OCI-LY1 (cell line): ENCODE measurements around the gene FNDC11.

Experiments
- H2AFZ ChIP-seq: fragments of 200-600 bp; sonication (generic), shearing (Covaris generic); 2 replicates; pipeline ENCODE4 v1.6.0; 2014; ENCODE audit warnings: antibody characterized with exemption, mild to moderate bottlenecking, low read length
- H3F3A ChIP-seq: fragments of 200-600 bp; sonication (generic), shearing (Covaris generic); 2 replicates; pipeline ENCODE4 v1.6.0; 2014; ENCODE audit warnings: mild to moderate bottlenecking, antibody characterized with exemption, low read length, moderate library complexity; ENCODE audit not compliant: insufficient read depth
- H3K27ac ChIP-seq: fragments of 200-600 bp; sonication (generic); 2 replicates; pipeline ENCODE4 v1.5.1; 2014; ENCODE audit warnings: low read length, mixed run types, mild to moderate bottlenecking, low read depth; ENCODE audit not compliant: poor library complexity, severe bottlenecking
- H3K27me3 ChIP-seq: fragments of 200-600 bp; sonication (generic); 2 replicates; pipeline ENCODE4 v1.6.0; 2014; ENCODE audit warnings: antibody characterized with exemption, mild to moderate bottlenecking, low read length, moderate library complexity; ENCODE audit not compliant: insufficient read depth
- H3K36me3 ChIP-seq: fragments of 200-600 bp; sonication (generic); 2 replicates; pipeline ENCODE4 v1.6.1; 2014; ENCODE audit warnings: mild to moderate bottlenecking, antibody characterized with exemption, low read length, moderate library complexity, mixed read lengths; ENCODE audit not compliant: insufficient read depth
- H3K4me1 ChIP-seq: fragments of 200-600 bp; sonication (generic); 2 replicates; pipeline ENCODE4 v1.5.1; 2014; ENCODE audit warnings: mild to moderate bottlenecking, low read length, moderate library complexity; ENCODE audit not compliant: insufficient read depth, severe bottlenecking
- H3K4me2 ChIP-seq: fragments of 200-600 bp; sonication (generic), shearing (Covaris generic); 2 replicates; pipeline ENCODE4 v1.6.1; 2014; ENCODE audit warnings: low read length
- H3K4me3 ChIP-seq: fragments of 200-600 bp; sonication (generic); 2 replicates; pipeline ENCODE4 v1.5.1; 2014; ENCODE audit warnings: low read length, low read depth, mild to moderate bottlenecking, mixed read lengths; ENCODE audit not compliant: poor library complexity, severe bottlenecking
- H3K79me2 ChIP-seq: fragments of 200-600 bp; shearing (Covaris generic); 2 replicates; pipeline ENCODE4 v1.6.1; 2016; ENCODE audit warnings: mixed run types, low read length, mixed read lengths; ENCODE audit not compliant: insufficient read depth
- H3K9ac ChIP-seq: fragments of 200-600 bp; sonication (generic), shearing (Covaris generic); 2 replicates; pipeline ENCODE4 v1.6.1; 2014; ENCODE audit warnings: mild to moderate bottlenecking, low read length, mixed read lengths
- H3K9me2 ChIP-seq: fragments of 200-600 bp; sonication (generic), shearing (Covaris generic); 2 replicates; pipeline ENCODE4 v1.6.1; 2014; ENCODE audit warnings: low read depth, mild to moderate bottlenecking, low read length, mixed read lengths
- H3K9me3 ChIP-seq: fragments of 200-600 bp; shearing (Covaris generic); 2 replicates; pipeline ENCODE4 v1.6.1; 2014; ENCODE audit warnings: low read length, mixed read lengths
- H4K20me1 ChIP-seq: fragments of 200-600 bp; sonication (generic), shearing (Covaris generic); 2 replicates; pipeline ENCODE4 v1.6.0; 2016; ENCODE audit warnings: mild to moderate bottlenecking, low read length; ENCODE audit not compliant: insufficient read depth
- CTCF ChIP-seq: fragments of 200-600 bp; sonication (generic), shearing (Covaris generic); IDR thresholded peaks from 2 replicates; pipeline ENCODE4 v1.5.1; 2017; ENCODE audit warnings: mild to moderate bottlenecking, antibody characterized with exemption, low read length, moderate library complexity, mixed read lengths
- EZH2 ChIP-seq: fragments of 200-600 bp; sonication (generic), shearing (Covaris generic); IDR thresholded peaks from 2 replicates; pipeline ENCODE4 v1.8.0; 2017; ENCODE audit warnings: borderline replicate concordance, mixed run types, mild to moderate bottlenecking, antibody characterized with exemption, low read length, moderate library complexity, mixed read lengths

FNDC11 gene

GRCh38 chr20:63543131-63543530 is 10.8 kb upstream of the FNDC11 start:
- Histone ChIP-seq H4K20me1 (no peaks in the 10 kb centered on the region), H2AFZ (no peak overlapping the region), H3K4me2 (no peak overlapping the region), H3K9me2 (no peaks in the 10 kb centered on the region), H3K4me1 (peaks cover 2% of the 10 kb centered on the region), H3K9ac (no peak overlapping the region), H3K27ac (no peak overlapping the region), H3F3A (no peaks in the 10 kb centered on the region), H3K79me2 (no peaks in the 10 kb centered on the region), H3K9me3 (no peaks in the 10 kb centered on the region), H3K36me3 (no peaks in the 10 kb centered on the region), H3K27me3 (no peaks in the 10 kb centered on the region; the same call in 1 of the 2 replicates), H3K4me3 (no peak overlapping the region)
- TF ChIP-seq EZH2 = no peak
- TF ChIP-seq CTCF = no peak

GRCh38 chr20:63543733-63544132 is 10.2 kb upstream of the FNDC11 start:
- TF ChIP-seq CTCF (no peak), EZH2 (no peak)
- Histone ChIP-seq H2AFZ (no peak overlapping the region), H3K9me2 (no peaks in the 10 kb centered on the region), H3K4me2 (no peak overlapping the region), H3K4me3 (no peak overlapping the region), H3K4me1 (no peaks in the 10 kb centered on the region), H4K20me1 (no peaks in the 10 kb centered on the region), H3K79me2 (no peaks in the 10 kb centered on the region), H3F3A (no peaks in the 10 kb centered on the region), H3K9me3 (no peaks in the 10 kb centered on the region), H3K36me3 (no peaks in the 10 kb centered on the region), H3K27me3 (peaks cover 4% of the 10 kb centered on the region; the same call in 1 of the 2 replicates), H3K9ac (no peak overlapping the region), H3K27ac (no peak overlapping the region)

DNA sequence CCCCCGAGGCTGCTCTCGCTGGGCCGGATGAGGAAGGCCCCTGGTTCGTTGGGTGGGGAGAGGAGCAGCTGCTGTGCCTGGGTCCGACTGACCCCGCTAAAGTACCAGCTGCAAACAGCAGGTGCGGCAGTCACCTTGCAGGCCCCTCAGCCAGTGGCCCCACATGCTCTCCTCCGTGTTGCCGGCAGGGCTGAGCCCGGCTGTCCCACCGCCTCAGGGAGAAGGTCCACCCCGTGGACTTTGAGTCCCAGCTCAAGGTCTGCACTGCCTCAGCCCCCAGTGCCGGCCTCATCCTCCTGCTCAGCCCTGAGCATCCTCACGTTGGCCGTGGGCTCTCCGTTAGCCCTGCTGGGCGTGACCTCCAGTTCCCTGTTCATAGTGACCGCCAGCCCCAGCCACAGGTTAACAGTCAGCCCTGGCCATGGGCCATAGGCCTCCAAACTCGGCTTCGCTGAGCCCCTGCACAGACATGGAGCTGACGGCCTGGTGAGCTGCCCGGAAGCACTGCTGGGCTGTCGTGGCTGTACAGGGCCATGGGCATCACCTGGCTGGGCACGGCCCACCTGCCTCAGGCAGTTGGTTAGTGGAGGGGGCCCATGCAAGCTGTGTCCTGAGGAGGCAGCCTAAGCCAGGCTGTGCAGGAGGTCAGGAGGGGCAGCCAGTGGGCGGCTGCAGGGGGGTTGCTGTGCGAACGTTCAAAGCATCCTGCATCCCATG is 9.6 kb upstream of the FNDC11 start:
- Histone ChIP-seq H3K36me3 (no peaks in the 10 kb centered on the region), H3K27me3 (peaks cover 5% of the 10 kb centered on the region; the same call in 1 of the 2 replicates), H3K4me1 (no peaks in the 10 kb centered on the region), H3K27ac (no peak overlapping the region), H3K79me2 (no peaks in the 10 kb centered on the region), H3F3A (no peaks in the 10 kb centered on the region), H3K9me2 (no peaks in the 10 kb centered on the region), H3K9ac (no peak overlapping the region), H3K9me3 (no peaks in the 10 kb centered on the region), H4K20me1 (no peaks in the 10 kb centered on the region), H3K4me2 (no peak overlapping the region), H2AFZ (no peak overlapping the region), H3K4me3 (no peak overlapping the region)
- TF ChIP-seq EZH2 (no peak), CTCF (no peak)
